ENCODE results near the gene PDE1C.

Gene PDE1C

DNA sequence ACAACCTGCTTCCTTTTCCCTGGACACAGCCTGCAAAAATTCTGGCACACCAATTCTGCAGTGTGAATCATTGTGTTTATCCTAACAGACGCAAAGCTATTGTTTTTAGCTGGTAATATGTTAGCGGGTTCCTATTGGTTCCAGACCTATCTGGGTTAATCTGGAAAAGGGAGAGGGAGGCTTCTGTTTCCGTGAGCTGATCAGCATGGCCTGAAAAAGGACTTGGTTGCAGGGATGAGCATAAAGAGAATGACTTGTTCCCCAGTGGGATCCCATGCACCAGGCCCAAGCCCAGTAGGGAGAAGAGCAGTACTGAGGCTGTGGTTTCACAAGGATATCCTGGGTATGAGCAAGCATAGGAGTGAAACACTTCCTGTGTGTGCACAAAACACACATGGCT is 78.4 kb downstream of the PDE1C start:
- Histone ChIP-seq H3K9ac (ENCODE audit: low read depth, low read length, poor library complexity, severe bottlenecking) (no peak overlapping the region), H3K4me3 (ENCODE audit: low read length, poor library complexity, severe bottlenecking) (no peak overlapping the region), H4K20me1 (ENCODE audit: insufficient read depth, low read length, poor library complexity, severe bottlenecking) (no peaks in the 10 kb centered on the region), H3K9me3 (ENCODE audit: insufficient read depth, low read depth, low read length) (no peaks in the 10 kb centered on the region), H3K4me2 (ENCODE audit: low read depth, low read length, poor library complexity, severe bottlenecking) (no peak overlapping the region), H3K36me3 (ENCODE audit: insufficient read depth, low read length) (no peaks in the 10 kb centered on the region), H3K27me3 (ENCODE audit: insufficient read depth, low read length, poor library complexity, severe bottlenecking) (no peaks in the 10 kb centered on the region), H3F3A (ENCODE audit: low read depth) (no peaks in the 10 kb centered on the region), H2AFZ (ENCODE audit: low read length) (no peak overlapping the region), H3K4me1 (ENCODE audit: insufficient read depth, low read length, poor library complexity, severe bottlenecking) (no peaks in the 10 kb centered on the region), H3K79me2 (ENCODE audit: insufficient read depth, low read length) (no peaks in the 10 kb centered on the region), H3K9me2 (replicated peaks; ENCODE audit: low read depth, low read length) (no peaks in the 10 kb centered on the region)
- TF ChIP-seq, protein P1, sequence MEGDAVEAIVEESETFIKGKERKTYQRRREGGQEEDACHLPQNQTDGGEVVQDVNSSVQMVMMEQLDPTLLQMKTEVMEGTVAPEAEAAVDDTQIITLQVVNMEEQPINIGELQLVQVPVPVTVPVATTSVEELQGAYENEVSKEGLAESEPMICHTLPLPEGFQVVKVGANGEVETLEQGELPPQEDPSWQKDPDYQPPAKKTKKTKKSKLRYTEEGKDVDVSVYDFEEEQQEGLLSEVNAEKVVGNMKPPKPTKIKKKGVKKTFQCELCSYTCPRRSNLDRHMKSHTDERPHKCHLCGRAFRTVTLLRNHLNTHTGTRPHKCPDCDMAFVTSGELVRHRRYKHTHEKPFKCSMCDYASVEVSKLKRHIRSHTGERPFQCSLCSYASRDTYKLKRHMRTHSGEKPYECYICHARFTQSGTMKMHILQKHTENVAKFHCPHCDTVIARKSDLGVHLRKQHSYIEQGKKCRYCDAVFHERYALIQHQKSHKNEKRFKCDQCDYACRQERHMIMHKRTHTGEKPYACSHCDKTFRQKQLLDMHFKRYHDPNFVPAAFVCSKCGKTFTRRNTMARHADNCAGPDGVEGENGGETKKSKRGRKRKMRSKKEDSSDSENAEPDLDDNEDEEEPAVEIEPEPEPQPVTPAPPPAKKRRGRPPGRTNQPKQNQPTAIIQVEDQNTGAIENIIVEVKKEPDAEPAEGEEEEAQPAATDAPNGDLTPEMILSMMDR (conservative IDR thresholded peaks at IDR 0.05; ENCODE audit: low read length), result no peak
- TF ChIP-seq EZH2phosphoT487 (IDR thresholded peaks at IDR 0.05; ENCODE audit: borderline replicate concordance), result no peak

DNA sequence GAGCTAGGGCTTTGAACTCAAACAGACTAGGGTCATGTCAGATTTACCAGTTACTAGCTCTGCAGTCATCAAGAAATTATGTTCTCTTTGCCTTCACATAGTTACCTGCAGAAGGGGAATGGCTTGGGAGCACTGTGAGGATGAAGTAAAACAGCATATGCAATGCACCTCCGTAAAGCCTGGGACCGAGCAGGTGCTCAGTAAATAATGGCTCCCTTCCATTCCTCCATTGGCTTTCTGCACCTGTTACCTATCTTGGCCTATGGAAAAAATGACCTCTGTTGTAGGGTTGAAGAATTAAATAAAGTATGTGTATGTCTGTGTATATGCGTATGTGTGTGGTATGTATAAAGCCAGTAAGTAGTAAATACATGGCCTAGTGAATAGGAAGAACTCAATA is 78.8 kb downstream of the PDE1C start:
- Histone ChIP-seq H3K4me2 (ENCODE audit: low read depth, low read length, poor library complexity, severe bottlenecking) (no peak overlapping the region), H2AFZ (ENCODE audit: low read length) (no peak overlapping the region), H3K9me3 (ENCODE audit: insufficient read depth, low read depth, low read length) (no peaks in the 10 kb centered on the region), H3K36me3 (ENCODE audit: insufficient read depth, low read length) (no peaks in the 10 kb centered on the region), H3K9me2 (replicated peaks; ENCODE audit: low read depth, low read length) (no peaks in the 10 kb centered on the region), H3K27me3 (ENCODE audit: insufficient read depth, low read length, poor library complexity, severe bottlenecking) (no peaks in the 10 kb centered on the region), H3K4me3 (ENCODE audit: low read length, poor library complexity, severe bottlenecking) (no peak overlapping the region), H3K79me2 (ENCODE audit: insufficient read depth, low read length) (no peaks in the 10 kb centered on the region), H3K9ac (ENCODE audit: low read depth, low read length, poor library complexity, severe bottlenecking) (no peak overlapping the region), H4K20me1 (ENCODE audit: insufficient read depth, low read length, poor library complexity, severe bottlenecking) (no peaks in the 10 kb centered on the region), H3K4me1 (ENCODE audit: insufficient read depth, low read length, poor library complexity, severe bottlenecking) (no peaks in the 10 kb centered on the region), H3F3A (ENCODE audit: low read depth) (no peaks in the 10 kb centered on the region)
- no peak for TF ChIP-seq EZH2phosphoT487 (IDR thresholded peaks at IDR 0.05; ENCODE audit: borderline replicate concordance)
- TF ChIP-seq, protein P1 (conservative IDR thresholded peaks at IDR 0.05; ENCODE audit: low read length), result no peak

DNA sequence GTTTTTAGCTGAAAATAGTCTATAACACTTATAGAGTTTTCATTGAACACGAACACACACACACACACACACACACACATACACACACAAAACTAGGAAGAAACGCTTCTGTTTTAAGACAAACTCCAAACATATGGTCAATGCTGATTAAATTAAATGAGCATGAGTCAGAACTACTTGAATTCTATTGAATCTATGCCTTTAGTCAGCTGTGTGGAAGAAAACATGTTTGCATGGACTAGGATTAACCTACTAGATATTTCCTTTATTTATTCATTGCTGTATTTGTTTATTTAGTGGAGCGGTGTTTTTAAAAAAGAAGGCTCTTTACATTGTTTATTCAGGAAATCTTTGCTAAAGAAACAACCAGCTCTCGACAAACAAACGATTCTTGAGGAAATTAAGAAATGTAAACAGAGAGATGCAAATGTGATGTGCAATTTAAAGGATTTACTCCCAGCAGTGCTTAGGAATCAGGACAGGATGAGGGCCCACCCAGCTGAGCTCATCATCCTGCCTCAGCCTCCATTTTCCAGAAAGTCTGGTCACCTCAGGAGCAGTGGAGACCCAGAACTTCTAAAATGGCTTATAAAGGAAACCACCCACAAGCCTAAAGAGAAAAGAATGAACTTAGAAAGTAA is 83.2 kb downstream of the PDE1C start:
- TF ChIP-seq, protein P1 (conservative IDR thresholded peaks at IDR 0.05; ENCODE audit: low read length), result no peak
- TF ChIP-seq EZH2phosphoT487 (IDR thresholded peaks at IDR 0.05; ENCODE audit: borderline replicate concordance), result no peak
- Histone ChIP-seq H3K9me3 (ENCODE audit: insufficient read depth, low read depth, low read length) (no peaks in the 10 kb centered on the region), H3K9me2 (replicated peaks; ENCODE audit: low read depth, low read length) (no peaks in the 10 kb centered on the region), H4K20me1 (ENCODE audit: insufficient read depth, low read length, poor library complexity, severe bottlenecking) (no peaks in the 10 kb centered on the region), H3K4me2 (ENCODE audit: low read depth, low read length, poor library complexity, severe bottlenecking) (no peak overlapping the region), H3K9ac (ENCODE audit: low read depth, low read length, poor library complexity, severe bottlenecking) (no peak overlapping the region), H3K4me1 (ENCODE audit: insufficient read depth, low read length, poor library complexity, severe bottlenecking) (no peaks in the 10 kb centered on the region), H3K36me3 (ENCODE audit: insufficient read depth, low read length) (no peaks in the 10 kb centered on the region), H3K79me2 (ENCODE audit: insufficient read depth, low read length) (no peaks in the 10 kb centered on the region), H2AFZ (ENCODE audit: low read length) (no peak overlapping the region), H3K27me3 (ENCODE audit: insufficient read depth, low read length, poor library complexity, severe bottlenecking) (no peaks in the 10 kb centered on the region), H3F3A (ENCODE audit: low read depth) (no peaks in the 10 kb centered on the region), H3K4me3 (ENCODE audit: low read length, poor library complexity, severe bottlenecking) (no peak overlapping the region)
